ENCODE measurements around the gene ADAM10.

DNA sequence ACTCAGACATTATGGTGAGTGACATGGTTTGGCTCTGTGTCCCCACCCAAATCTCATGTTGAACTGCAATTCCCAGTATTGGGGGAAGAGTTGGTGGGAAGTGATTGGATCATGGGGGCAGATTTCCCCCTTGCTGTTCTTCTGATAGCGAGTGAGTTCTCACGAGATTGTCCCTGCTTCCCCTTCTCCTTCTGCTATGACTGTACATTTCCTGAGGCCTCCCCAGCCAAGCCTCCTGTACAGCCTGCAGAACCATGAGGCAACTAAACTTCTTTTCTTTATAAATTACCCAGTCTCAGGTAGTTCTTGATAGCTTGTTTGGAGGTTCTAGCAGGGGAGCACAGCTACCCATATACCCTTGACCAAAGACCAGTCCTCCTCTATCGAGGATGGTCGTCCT, 45.9 kb downstream of the ADAM10 start:
- TF ChIP-seq, protein P1, sequence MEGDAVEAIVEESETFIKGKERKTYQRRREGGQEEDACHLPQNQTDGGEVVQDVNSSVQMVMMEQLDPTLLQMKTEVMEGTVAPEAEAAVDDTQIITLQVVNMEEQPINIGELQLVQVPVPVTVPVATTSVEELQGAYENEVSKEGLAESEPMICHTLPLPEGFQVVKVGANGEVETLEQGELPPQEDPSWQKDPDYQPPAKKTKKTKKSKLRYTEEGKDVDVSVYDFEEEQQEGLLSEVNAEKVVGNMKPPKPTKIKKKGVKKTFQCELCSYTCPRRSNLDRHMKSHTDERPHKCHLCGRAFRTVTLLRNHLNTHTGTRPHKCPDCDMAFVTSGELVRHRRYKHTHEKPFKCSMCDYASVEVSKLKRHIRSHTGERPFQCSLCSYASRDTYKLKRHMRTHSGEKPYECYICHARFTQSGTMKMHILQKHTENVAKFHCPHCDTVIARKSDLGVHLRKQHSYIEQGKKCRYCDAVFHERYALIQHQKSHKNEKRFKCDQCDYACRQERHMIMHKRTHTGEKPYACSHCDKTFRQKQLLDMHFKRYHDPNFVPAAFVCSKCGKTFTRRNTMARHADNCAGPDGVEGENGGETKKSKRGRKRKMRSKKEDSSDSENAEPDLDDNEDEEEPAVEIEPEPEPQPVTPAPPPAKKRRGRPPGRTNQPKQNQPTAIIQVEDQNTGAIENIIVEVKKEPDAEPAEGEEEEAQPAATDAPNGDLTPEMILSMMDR (IDR thresholded peaks at IDR 0.05) = no peak
- no peak for TF ChIP-seq POLR2A (IDR thresholded peaks at IDR 0.05)
